T1000 (cell line): ENCODE results near the gene GNPTAB.
"Not testable (repeated sequence)": the region's sequence is repeated elsewhere in the genome, so short reads cannot be mapped to it uniquely, and the experiment has no call there.

ENCODE experiments used
- DNase-seq: peaks from one replicate; lab custom pipeline; 2025; ENCODE audit warnings: mixed read lengths; lab: John Stamatoyannopoulos, UW

Gene GNPTAB

DNA sequence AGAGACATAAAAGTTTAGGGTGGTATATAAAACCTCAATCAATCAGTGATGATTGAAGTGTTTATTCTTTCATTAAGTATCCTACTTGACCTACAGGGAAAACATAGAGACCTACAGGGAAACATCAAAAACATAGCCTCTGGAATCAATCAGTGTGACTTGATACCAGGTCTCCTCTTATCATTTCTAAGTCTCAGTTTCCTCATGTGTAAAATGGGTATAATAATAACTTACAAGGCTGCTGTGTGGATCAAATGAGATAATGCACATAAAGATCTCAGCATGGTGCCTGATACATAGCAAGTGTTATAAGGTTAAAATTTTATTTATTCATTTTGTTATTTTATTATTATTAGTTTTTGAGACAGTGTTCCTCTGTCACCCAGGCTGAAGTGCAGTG lies 22.2 kb upstream of the GNPTAB start:
- no peak for DNase-seq

DNA sequence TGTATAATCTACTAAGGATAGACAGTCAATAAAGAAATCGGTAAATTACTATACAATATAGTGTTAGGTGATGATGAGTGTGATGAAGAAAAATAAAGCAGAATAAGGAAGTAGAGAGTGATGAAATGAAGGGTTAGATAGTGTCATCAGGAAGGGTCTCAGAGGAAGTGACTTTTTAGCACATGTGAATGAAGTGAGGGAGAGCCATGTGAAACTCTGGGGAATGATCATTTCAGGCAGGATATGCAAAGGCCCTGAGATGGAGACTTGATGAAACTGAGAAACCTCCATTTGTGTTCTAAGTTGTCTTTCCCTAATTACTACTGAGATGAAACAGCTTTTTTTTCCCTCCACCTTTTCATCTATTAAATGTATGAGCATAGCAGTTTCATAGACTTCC lies 19.4 kb upstream of the GNPTAB start:
- DNase-seq, result no peak

DNA sequence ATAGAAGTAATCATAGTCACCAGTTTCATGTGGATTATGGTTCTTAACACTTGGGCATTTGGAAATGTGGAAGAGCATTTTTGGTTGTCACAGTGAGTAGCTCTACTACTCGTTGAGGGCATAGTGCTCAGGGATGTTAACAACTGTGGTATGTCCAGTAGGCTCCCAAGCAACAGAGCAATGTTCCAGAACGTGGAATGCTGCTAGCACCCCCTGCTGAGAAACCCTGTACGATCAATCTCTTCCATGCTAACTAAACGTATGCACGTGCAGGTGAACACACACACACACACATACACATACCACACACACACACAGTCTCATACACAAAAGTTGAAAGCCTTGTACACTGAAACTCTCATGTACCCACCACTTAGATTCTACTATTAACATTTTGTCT lies 16.6 kb upstream of the GNPTAB start:
- no peak for DNase-seq

DNA sequence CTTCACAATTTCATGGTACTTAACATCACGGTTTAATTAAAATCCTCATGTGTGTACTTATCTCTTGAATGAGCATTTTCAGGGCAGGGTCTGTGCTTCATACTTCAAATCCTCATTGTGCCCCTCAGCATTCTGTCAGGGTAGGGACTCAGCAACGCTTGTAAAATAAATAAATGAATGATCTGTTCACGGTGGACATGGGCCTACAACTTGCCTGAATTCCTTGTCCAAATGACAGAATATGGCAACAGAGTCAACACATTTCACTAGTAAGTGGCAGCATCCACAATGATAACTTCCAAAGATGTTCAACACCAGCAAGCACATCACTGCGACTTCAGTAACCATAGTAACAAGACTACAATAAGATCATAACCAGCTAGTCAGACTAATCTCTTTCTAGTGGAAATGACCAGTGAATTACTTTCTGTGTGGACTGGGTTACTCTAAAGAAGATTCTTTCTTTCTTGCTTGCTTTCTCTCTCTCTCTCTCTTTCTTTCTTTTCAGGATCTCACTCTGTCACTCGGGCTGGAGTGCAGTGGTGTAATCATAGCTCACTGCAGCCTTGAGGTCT lies 14.5 kb upstream of the GNPTAB start:
- DNase-seq, result no peak

DNA sequence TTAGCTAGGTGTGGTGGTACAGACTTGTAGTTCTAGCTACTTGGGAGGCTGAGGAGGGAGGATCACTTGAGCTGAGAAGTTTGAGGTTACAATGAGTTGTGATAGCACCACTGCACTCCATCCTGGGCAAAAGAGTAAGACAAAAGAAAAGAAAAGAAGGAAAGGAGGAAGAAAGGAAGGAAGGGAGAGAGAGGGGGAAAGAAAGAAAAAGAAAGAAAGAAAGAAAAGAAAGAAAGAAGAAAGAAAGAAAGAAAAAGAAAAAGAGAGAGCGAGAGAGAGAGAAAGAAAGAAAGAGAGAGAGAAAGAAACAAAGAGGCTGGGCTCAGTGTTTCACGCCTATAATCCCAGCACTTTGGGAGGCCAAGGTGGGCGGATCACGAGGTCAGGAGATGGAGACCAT lies 10.3 kb upstream of the GNPTAB start:
- no peak for DNase-seq

DNA sequence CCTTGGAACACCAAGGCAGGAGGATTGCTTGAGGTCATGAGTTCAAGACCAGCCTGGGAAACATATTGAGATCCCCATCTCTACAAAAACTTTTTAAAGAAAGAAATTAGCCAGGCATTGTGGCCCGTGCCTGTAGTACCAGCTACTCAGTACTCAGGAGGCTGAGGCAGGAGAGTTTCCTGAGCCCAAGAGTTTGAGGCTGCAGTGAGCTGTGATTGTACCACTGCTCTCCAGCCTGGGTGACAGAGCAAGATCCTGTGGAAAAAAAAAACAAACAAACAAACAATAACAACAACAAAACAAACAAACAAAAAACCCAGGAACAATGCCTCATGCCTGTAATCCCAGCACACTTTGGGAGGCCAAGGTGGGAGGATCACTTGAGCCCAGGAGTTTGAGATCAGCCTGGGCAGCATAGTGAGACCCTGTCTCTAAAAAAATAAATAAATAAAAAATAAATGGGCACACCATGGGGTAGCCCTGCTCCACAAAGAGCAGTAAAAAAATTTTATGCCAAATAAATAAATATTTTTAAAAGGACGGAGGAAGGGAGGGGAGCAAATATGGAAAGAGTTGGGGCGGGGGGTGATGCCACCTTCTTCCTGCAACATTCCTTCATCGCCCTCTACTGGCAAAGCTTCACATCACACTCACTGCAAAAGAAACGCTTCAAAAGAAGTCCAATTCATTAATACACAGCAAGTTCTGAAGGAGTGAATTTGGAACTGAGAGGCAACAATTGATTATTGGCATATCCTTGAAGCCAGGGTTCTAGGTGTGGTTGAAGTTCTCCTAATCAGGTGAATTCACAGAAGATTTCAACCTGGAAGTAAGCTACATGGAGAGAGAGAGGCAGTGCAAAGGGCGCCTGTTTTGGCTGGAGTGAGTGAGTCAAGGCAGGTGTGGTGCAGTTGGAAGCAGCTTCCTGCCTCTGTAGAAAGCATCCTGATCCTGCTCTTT lies 8.8 kb upstream of the GNPTAB start:
- no peak for DNase-seq

DNA sequence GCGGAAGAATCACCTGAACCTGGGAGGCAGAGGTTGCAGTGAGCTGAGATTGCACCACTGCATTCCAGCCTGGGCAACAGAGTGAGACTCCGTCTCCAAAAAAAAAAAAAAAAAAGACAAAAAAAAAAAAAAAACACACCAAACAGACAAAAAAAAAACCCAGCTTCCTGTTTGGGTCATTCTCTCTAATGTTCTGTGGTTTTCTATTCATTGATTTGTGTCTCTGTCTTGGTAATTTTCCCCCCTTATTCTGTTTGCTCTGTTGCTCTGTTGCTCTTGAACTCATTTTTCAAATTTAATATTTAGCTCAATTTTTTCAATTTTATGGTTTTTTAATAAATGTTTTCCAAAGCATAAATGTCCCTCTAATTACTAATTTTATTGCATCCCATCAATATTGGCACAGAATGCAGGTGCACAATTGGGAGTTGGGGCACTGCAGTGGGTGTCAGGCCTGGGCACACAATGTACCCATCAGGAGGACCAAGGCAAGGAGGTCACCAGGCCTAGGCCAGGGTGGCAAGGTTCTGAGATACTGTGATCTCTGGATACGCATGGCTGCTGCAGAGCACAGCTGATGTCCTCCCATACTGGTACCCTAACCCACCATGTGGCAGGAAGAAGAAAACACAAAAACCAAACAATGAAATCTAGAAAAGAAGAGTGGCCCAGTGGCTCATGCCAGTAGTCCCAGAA lies 8.0 kb upstream of the GNPTAB start:
- DNase-seq, result no peak

DNA sequence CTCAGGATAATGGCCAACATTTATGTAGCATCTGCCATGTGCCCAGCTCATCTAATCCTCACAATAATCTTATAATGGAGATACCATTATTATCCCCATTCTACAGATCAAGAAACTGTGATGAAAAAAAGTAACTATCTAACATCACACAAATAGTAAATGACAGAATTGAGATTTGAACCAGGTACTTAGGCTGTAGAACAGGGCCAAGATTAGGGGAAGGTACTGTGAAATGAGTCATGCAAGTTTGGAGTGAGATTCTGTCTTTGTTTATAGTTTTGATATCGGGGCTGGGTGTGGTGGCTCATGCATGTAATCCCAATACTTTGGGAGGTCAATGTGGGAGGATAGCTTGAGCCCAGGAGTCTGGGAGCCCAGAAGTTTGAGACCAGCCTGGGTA lies 1.3 kb upstream of the GNPTAB start:
- no peak for DNase-seq

DNA sequence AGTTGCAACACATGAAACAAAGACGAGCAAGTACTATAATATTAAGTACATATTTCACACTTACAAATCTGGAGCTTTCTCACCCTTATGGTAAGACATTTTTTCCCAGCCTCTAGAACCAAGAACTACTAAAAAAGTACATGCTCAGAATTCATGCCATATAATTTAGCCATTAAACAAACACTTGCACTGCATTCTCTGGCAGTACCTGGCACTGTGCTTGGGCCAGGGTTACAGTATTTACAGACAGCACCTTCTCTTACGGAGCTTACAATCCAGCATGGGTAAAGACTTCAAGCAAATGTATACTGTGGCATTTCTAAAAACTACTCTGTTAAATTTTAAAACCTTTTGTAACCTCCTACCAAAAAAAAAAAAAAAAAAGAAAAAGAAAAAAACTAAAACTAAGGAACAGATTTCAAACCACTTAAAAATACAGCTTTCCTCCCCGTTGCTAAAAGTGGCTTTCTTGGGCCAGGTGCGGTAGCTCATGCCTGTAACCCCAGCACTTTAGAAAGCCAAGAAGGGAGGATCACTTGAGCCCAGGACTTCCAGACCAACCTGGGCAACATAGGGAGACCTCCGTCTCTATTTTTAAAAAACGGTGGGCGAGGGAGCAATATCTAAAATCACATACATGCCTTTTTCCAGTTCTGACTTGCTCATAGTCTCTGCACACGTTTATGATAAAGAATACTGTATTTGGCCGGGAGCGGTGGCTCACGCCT lies 956 bp downstream of the GNPTAB start:
- no peak for DNase-seq

DNA sequence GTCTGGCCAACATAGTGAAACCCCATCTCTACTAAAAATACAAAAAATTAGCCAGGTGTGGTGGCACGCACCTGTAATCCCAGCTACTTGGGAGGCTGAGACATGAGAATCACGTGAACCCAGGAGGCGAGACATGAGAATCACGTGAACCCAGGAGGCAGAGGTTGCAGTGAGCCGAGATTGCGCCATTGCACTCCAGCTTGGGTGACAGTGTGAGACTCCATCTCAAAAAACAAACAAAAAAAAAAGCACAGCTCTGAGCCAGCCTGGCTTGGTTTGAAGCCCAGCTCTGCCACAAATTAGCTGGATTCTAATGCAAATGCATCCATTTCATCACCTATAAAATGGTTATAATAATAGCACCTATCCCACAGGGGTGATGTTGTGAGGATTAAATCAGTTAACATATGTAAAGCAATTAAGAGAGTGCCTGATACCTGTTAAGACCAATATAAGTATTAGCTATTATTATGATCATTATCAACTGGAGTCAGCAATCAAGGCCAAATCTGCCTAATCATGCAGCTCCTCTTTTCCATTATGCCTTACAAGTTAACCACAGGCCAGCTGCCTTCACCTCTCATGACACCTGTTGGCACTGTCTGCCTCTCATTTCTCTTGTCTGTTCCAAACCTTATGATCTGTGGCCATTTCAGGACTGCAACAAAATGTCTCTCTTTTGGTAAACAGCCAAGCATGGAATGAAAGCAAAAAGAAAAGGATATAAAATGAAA lies 2.1 kb downstream of the GNPTAB start:
- no peak for DNase-seq

DNA sequence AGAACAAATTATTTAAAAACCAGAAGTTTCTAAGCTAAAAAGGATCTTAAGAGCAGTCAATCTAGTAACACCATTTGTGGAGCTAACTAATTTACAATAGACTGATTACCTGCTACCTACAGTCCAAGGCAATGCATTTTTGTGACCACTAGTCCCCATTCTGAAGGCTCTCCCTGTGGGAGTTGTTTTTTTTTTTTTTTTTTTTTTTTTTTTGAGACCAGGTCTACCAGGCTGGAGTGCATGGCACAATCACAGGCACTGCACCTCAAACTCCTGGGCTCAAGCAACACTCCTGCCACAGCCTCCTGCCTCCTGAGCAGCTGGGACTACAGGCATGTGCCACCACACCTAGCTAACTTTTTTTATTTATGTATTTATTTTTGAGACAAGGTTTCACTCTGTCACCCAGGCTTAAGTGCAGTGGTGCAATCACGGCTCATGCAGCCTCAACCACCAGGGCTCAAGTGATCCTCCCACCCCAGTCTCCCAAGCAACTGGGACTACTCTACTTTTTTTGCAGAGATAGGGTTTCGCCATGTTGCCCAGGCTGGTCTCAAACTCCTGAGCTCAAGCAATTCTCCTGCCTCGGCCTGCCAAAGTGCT lies 3.9 kb downstream of the GNPTAB start:
- DNase-seq, result no peak

DNA sequence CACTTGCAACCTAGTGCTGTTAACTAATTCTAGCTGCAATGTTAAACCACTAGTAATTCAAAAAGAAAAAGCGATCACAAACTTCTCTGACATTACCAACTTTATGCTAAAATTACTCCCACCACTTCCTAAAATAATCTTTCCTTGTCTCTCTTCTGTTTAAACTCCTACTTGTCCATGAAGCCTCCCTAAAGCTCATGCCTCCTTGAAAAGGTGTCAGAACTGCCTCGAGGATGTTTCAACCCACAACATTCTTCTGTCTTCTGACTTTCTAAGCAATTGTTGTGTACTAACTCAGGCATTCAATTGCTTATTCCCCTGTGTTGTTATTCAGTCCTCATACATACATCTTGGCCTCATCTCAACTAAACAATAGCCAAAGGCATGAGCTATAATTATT lies 5.9 kb downstream of the GNPTAB start:
- DNase-seq, result no peak

DNA sequence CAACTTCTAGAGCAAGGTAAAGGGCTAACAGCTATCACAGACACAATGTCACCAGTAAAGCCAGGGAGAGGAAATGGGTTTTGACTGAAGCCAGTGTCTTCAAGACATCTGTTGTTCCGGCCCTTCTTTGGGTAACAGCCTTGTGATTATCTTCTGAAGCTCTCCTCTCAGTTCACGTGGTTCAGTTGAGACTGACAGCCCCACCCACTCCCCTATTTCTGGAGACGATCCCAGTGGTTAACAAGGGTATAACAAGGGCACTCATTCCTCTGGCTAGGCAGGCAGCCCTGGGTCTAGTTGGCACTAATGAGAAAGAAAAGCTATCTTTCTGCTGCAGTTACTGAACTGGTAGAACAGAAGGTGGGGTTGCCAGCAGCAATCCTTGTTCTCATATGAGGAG lies 6.9 kb downstream of the GNPTAB start:
- DNase-seq, result no peak

DNA sequence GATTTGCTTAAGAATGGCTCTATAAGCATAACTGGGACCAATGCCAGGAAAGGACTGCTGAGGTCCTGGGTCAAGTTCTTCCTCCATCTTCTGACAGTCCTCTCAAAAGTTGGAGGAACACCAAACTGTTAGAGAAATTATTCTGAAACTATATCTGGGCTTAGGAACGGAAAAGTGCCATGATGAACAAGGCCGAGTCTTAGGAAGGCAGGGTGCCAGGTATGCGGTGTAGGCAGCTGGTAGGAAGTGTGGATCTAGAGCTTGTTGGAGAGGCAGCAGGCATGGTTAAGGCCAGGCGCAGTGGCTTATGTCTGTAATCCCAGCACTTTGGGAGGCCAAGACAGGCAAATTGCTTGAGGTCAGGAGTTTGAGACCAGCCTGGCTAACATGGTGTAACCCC lies 7.7 kb downstream of the GNPTAB start:
- no peak for DNase-seq

DNA sequence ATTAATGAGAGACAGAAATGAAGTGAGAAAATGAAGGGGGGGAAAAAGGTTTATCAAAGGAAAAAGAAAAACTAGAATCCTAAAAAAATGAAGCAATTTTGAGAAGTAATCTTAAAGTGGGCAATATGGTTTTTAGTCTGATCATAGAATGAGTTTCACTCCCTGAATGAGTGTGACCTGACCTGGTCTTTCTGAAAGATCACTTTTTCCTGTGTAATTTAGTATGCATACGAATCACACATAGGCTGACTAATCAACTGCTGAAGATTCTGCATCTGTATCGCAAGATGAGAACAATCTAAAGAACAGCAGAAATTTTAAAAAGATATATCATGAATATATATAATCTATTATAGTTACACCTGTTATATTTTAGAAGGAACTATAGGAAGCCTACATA lies 11.3 kb downstream of the GNPTAB start:
- DNase-seq, result no peak

DNA sequence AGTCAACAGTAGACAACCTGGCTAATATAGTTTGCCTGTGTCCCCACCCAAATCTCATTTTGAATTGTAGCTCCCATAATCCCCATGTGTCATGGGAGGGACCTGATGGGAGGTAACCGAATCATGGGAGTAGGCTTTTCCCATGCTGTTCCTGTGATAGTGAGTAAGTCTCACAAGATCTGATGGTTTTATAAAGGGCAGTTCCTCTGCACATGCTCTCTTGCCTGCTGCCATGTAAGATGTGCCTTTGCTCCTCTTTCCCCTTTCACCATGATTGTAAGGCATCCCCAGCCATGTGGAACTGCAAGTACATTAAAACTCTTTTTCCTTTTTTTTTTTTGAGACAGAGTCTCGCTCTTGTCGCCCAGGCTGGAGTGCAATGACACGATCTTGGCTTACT lies 12.1 kb downstream of the GNPTAB start:
- not testable (repeated sequence) for DNase-seq

DNA sequence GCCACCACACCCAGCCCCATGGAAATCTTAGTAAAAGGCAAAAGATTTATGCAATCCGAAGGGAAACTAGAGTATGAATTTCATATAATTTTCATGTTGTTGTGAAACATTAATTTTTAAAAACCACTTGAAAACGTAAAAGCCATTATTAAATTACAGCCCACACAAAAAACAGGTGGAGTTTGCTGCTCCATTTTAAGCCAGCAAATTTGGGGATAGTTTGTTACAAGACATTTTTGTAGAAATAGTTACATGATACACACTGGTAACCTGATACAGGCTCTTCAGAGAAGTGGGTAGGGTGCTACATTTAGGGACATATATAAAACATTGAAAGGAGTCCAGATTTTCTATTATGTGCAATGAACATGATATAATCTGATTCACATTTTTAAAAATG lies 17.6 kb downstream of the GNPTAB start:
- DNase-seq, result no peak

DNA sequence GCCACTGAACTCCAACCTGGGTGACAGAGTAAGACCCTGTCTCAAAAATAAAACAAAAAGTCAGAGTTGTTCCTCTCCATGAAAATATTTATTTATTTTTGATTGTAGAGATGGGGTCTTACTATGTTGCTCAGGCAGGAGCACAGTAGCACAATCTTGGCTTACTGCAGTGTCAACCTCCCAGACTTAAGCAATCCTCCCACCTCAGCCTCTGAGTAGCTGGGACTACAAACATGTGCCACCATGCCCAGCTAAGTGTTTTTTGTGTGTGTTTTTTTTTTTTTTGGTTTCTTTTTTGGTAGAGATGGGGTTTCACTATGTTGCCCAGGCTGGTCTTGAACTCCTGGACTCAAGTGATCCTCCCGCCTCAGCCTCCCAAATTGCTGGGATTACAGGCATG lies 18.0 kb downstream of the GNPTAB start:
- not testable (repeated sequence) for DNase-seq

DNA sequence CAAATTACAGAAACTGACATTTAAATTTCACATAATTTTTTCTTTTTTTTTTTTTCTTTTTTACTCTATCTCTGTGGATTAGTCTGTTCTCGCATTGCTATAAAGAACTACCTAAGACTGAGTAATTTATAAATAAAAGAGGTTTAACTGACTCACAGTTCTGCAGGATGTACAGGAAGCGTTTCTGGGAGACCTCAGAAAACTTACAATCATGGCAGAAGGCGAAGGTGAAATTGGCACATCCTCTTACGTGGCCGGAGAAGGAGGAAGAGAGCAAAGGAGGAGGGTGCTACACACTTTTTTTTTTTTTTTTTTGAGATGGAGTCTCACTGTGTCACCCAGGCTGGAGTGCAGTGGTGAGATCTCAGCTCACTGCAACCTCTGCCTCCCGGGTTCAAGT lies 19.4 kb downstream of the GNPTAB start:
- DNase-seq, result not testable (repeated sequence)

DNA sequence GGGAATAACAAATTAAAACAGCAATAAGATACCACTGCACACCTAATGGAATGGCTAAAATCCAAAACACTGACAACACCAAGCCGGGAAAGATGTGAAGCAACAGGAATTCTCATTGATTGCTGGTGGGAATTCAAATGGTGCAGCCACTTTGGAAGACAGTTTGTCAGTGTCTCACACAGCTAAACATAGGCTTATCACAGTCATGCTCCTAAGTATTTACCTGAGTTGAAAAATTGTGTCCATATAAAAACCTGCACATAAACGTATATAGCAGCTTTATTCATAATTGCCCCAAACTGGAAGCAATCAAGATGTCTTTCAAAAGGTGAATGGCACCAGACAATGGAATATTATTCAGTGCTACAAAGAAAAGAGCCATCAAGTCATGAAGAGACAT lies 21.6 kb downstream of the GNPTAB start:
- DNase-seq, result no peak

DNA sequence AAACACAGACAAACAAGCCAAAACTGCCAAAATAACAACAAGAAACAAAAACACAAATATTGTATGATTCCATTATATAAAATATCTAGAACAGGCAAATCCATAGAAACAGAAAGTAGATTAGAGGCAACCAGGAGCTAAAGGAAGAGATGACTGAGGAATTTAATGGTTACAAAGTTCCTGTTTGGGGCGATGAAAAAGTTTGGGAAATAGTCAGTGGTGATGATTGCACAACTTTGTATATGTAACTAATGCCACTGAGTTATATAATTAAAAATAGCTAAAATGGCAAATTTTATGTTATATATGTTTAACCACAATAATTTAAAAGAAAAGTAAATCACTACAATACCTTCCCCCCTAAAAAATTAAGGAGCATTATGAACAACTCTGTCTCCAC lies 24.5 kb downstream of the GNPTAB start:
- no peak for DNase-seq
